Caki2 (cell line): ENCODE data around the gene ELL2. TPM values are rescaled to one million over a fixed set of nuclear protein-coding genes. Genes with fewer than 3 reads are reported as not detected.

Experiments used
- DNase-seq: peaks from one replicate; pipeline ENCODE4 v3.0.0-alpha.2; 2015; ENCODE audit warnings: low read depth
- in situ Hi-C: cut with HindIII; loops from 2 replicates; pipeline ENCODE4 v1.10.0; 2016; ENCODE audit warnings: low sequenced_read_pairs, low pct_unique_long_range_greater_than_20kb, mixed read lengths
- total RNA-seq: library from RNA; depleted of rRNA; stranded (reverse); fragments of >200 nt; shearing (Covaris generic); gene quantifications from 2 replicates; pipeline ENCODE4 v1.2.3, GENCODE V29; 2014; ENCODE audit warnings: low replicate concordance

Gene ELL2
- total RNA-seq, 1 experiment from 2014 or later, result 0.61 TPM

GRCh38 chr5:95959051-95959887, 2.4 kb downstream of the ELL2 start:
- in situ Hi-C loops, result no loop called here
- no peak for DNase-seq

GRCh38 chr5:95958310-95959014, 3.2 kb downstream of the ELL2 start:
- DNase-seq, result no peak
- in situ Hi-C loops, result no loop called here

- in situ Hi-C loops, result no loop called here
- DNase-seq, result no peak
Observed at GRCh38 chr5:95957561-95958203, 4.0 kb downstream of the ELL2 start.

- no peak for DNase-seq
- in situ Hi-C loops, result no loop called here
Observed at GRCh38 chr5:95956900-95957293, 4.8 kb downstream of the ELL2 start.

GRCh38 chr5:95956021-95956899, 5.4 kb downstream of the ELL2 start:
- in situ Hi-C loops, result no loop called here
- DNase-seq, result no peak

GRCh38 chr5:95954716-95955115, 6.9 kb downstream of the ELL2 start:
- no peak for DNase-seq
- in situ Hi-C loops, result no loop called here

- in situ Hi-C loops, result no loop called here
Observed at GRCh38 chr5:95953021-95953702, 8.5 kb downstream of the ELL2 start.

GRCh38 chr5:95951916-95952315, 9.7 kb downstream of the ELL2 start:
- DNase-seq, result no peak
- in situ Hi-C loops, result no loop called here

More at GRCh38 chr5:95953021-95953702, 8.5 kb downstream of the ELL2 start:
- DNase-seq, result no peak

- in situ Hi-C loops, result no loop called here
- DNase-seq, result no peak
Observed at GRCh38 chr5:95949810-95950209, 11.8 kb downstream of the ELL2 start.

GRCh38 chr5:95948631-95949030, 13.0 kb downstream of the ELL2 start:
- DNase-seq, result no peak
- in situ Hi-C loops, result no loop called here

- no peak for DNase-seq
- in situ Hi-C loops, result no loop called here
Observed at GRCh38 chr5:95946451-95946850, 15.2 kb downstream of the ELL2 start.

- in situ Hi-C loops, result no loop called here
- DNase-seq, result no peak
Observed at GRCh38 chr5:95942968-95943367, 18.7 kb downstream of the ELL2 start.

GRCh38 chr5:95942414-95942813, 19.2 kb downstream of the ELL2 start:
- in situ Hi-C loops, result no loop called here
- DNase-seq, result no peak

GRCh38 chr5:95941756-95942155, 19.9 kb downstream of the ELL2 start:
- in situ Hi-C loops, result no loop called here
- DNase-seq, result no peak

GRCh38 chr5:95940758-95941682, 20.6 kb downstream of the ELL2 start:
- in situ Hi-C loops, result no loop called here

GRCh38 chr5:95939465-95939864, 22.2 kb downstream of the ELL2 start:
- in situ Hi-C loops, result no loop called here
- DNase-seq, result no peak

More at GRCh38 chr5:95940758-95941682, 20.6 kb downstream of the ELL2 start:
- no peak for DNase-seq

GRCh38 chr5:95938766-95939165, 22.9 kb downstream of the ELL2 start:
- in situ Hi-C loops, result no loop called here
- DNase-seq, result no peak
